GM18507 (cell line): ENCODE measurements around the gene AFF3.
"Not testable (repeated sequence)": the region's sequence is repeated elsewhere in the genome, so short reads cannot be mapped to it uniquely, and the experiment has no call there.

ENCODE experiments used
- DNase-seq: peaks from one replicate; pipeline ENCODE4 v3.0.0; 2011; ENCODE audit warnings: low read depth; ENCODE audit not compliant: insufficient read length; ENCODE audit errors: extremely low spot score
- FAIRE-seq: peaks from 2 replicates; lab custom pipeline; 2011; peaks lifted over from hg19 to GRCh38; lab: Jason Lieb, UNC

AFF3 gene

GRCh38 chr2:99789849-99790248 lies 352.5 kb downstream of the AFF3 start:
- FAIRE-seq (no peak), DNase-seq (no peak)

DNA sequence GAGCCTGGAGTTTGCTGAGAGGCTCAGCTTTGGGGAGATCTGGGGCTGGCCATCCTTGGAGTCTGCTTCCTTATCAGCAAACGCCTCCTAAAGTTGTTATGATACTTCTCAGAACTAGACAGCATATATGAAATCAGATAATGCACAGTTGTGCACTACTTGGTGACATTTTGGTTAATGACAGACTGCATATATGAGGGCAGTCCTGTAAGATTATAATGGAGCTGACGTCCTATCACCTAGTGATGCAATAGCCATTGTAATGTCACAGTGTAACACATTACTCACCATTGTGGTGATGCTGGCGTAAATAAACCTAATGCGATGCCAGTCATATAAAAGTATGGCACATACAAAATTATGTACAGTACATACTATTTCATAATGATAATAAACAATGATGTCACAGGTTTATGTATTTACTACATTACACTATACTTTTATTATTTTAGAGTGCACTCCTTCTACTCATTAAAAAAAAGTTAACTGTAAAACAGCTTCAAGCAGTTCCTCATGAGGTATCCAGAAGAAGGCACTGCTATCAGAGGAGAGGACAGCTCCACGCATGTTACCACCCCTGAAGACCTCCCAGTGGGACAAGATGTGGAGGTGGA lies 354.5 kb downstream of the AFF3 start:
- DNase-seq (no peak), FAIRE-seq (no peak)

DNA sequence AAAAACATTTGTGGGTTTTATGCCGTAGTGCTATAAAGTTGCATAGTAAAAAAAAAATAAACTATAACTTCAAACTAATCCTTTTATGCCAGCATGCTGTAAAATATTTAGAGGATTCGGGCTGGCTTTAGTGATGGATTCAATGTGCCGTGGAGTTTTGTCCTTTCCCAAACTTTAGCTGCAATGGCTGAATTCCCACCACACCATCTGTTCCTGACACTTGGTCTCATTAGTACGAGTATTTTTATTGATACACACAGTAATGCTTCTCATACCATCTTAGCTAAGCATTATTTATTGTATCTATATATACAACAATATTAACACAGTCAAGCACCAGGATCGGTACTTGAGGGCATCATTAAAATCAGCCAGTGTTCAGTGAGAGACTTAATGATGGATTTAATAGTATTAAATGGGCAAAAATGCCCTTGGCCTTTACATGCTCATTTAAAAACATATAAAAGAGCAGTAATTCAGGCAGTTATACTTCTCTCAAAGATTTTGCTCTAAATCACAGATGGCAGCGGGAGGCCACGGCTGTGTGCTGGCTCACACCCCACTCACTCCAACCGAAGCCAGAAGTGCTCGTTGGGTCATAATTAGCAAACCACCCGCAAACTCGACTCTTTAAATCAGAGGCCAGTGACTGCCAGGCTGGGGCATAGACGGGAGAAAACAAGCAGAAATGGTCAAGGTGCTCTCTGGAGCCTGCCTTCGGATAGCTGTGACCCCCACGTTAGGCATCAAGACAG lies 355.6 kb downstream of the AFF3 start:
- DNase-seq (no peak), FAIRE-seq (no peak)

GRCh38 chr2:99784946-99785345 lies 357.4 kb downstream of the AFF3 start:
- FAIRE-seq = no peak
- no peak for DNase-seq

DNA sequence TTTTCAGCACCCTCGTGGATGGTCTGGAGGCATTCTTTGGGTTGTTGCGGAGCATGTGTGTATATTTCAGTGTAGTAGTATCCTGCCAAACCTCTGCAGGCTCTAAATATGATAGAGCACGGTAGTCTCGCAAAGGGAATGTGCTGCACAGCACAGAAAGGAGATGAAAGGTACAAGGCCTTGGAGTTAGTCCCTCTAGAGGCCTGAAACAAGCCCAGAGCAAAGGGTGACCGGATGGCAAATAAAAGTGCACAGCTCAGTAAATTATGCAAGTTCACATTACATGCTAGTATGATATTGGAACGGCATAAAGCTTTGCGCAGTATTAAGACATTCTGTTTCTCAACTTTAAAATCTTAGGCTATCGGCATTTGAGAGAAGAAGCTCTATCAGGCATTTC lies 358.1 kb downstream of the AFF3 start:
- DNase-seq = no peak
- FAIRE-seq = no peak

GRCh38 chr2:99780276-99780675 lies 362.1 kb downstream of the AFF3 start:
- FAIRE-seq (no peak), DNase-seq (no peak)

DNA sequence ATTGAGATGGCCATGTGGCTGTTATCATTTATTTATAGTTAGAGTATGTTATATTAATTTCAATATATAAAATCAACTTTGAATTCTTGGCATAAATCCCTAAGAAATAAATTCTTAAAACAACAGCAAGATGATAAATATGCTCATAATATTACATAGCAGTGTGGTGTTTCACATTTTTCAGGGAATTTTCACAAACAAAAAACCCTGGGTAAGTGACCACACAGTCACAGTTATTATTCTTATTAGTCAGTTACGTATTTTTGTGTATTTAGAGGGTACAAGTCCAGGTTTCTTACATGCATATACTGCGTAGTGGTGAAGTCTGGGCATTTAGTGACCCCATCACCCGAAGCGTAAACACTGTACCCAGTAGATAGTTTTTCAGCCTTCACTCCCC lies 363.1 kb downstream of the AFF3 start:
- FAIRE-seq (no peak), DNase-seq (no peak)

- FAIRE-seq (no peak), DNase-seq (no peak)
These were observed 364.6 kb downstream of the AFF3 start for GRCh38 chr2:99777656-99778290.

DNA sequence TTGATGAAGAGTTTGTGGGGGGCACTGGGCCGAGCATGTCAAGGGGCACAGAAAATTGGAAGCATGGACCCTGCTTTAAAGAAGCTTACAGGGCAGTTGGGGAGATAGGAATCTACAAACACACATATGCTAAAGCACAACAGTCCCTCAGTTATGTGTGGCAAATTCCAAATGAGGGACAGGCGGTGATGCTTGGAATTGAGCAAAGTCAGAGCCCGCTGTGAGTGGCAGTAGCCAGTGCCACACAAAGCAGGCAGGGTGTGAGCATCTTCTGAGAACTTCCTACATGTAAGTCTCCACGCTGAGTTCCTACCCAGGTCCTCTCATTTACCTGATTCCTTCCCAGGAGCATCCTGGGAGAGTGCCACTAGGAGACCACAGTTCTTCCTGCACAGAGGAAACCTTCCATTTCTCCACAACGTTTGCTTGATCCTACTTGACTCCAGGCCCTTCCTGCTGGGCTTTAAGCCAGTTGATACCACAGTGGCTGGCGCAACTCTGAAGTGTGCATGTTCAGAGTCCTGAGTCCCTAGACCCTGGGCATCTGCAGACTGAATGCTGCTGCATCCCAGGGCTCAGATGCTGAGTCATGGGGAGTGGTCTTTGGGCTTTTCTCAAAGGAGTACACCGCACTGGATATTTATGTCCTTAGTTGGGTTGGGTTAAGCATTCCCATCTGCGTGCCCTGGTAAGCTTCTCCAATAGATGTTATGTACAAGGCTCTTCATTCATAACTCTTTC lies 365.3 kb downstream of the AFF3 start:
- DNase-seq (no peak), FAIRE-seq (no peak)

- no peak for DNase-seq
- no peak for FAIRE-seq
These were observed 366.0 kb downstream of the AFF3 start for GRCh38 chr2:99776206-99776905.

DNA sequence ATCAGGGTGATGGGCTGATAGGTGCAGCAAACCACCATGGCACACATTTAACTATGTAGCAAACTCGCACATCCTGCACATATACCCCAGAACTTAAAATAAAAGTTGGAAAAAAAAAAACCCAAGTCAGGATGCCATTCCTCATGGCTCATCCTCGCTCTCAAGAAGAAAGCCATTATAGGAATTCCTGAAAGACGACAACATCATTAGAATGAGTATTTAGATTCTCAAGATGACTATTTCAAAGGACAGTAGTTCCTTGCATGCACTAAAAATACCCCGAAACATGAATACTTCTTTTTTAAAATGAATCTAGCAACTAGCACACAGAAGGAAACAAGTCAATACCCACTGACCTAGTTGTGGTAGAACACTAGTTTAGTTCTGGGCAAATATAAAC lies 366.8 kb downstream of the AFF3 start:
- no peak for FAIRE-seq
- DNase-seq = no peak

GRCh38 chr2:99773642-99774041 lies 368.7 kb downstream of the AFF3 start:
- FAIRE-seq, DNase-seq: not testable (repeated sequence)

- DNase-seq (no peak), FAIRE-seq (no peak)
These were observed 369.6 kb downstream of the AFF3 start for GRCh38 chr2:99772591-99773331.

- FAIRE-seq (no peak), DNase-seq (no peak)
These were observed 370.6 kb downstream of the AFF3 start for GRCh38 chr2:99771681-99772333.

- FAIRE-seq = no peak
These were observed 371.5 kb downstream of the AFF3 start for GRCh38 chr2:99770876-99771275.

GRCh38 chr2:99765731-99766318 lies 376.6 kb downstream of the AFF3 start:
- no peak for FAIRE-seq
- no peak for DNase-seq

More at GRCh38 chr2:99770876-99771275, 371.5 kb downstream of the AFF3 start:
- DNase-seq = no peak

- DNase-seq = no peak
- FAIRE-seq = no peak
These were observed 378.6 kb downstream of the AFF3 start for GRCh38 chr2:99763764-99764163.

- FAIRE-seq = peak; percentile 55
- DNase-seq = no peak
These were observed 379.7 kb downstream of the AFF3 start for GRCh38 chr2:99762714-99763113.
